IMR-90 (cell line): ENCODE measurements around the gene OTULINL. TPM values are rescaled to one million over a fixed set of nuclear protein-coding genes. Genes with fewer than 3 reads are reported as not detected.

Experiments
- ATAC-seq: fragments of 200-7000 bp; cut with Tn5 transposase; 2 replicates; pipeline ENCODE4 v1.9.1; 2020; ENCODE audit warnings: low read depth, mild to moderate bottlenecking, moderate library complexity
- BruUV-seq: library from RNA; stranded (reverse); fragments of 400-500 nt; replicated peaks from 2 replicates; lab custom pipeline; 2021; lab: Mats Ljungman, UMichigan
- CTCF ChIA-PET: fragments of 300-600 bp; formaldehyde crosslinking; extraction: SDS; loops from one replicate; lab custom pipeline; 2021; ENCODE audit warnings: antibody characterized with exemption; lab: Yijun Ruan, JAX
- POLR2A ChIA-PET: fragments of 300-600 bp; sonication (Branson Sonifier 250); formaldehyde crosslinking; loops from one replicate; lab custom pipeline; 2022; ENCODE audit warnings: antibody characterized with exemption; ENCODE audit not compliant: unreplicated experiment; lab: Charles Lee
- DNase-seq: peaks from one replicate; pipeline ENCODE4 v3.0.0; 2013
- H2AFZ ChIP-seq: replicated peaks from 2 replicates; pipeline ENCODE3; 2013; ENCODE audit warnings: low read length, mild to moderate bottlenecking; ENCODE audit not compliant: poor library complexity
- H2AK5ac ChIP-seq: 2 replicates; pipeline ENCODE4 v1.6.1; 2013; ENCODE audit warnings: low read depth, low read length, inconsistent platforms
- H2AK9ac ChIP-seq: replicated peaks from 2 replicates; pipeline ENCODE3; 2013; ENCODE audit warnings: mild to moderate bottlenecking, low read depth, low read length, moderate library complexity; ENCODE audit not compliant: poor library complexity
- H2BK120ac ChIP-seq: 2 replicates; pipeline ENCODE4 v1.6.1; 2013; ENCODE audit warnings: low read depth, low read length, inconsistent platforms
- H2BK15ac ChIP-seq: 3 replicates; pipeline ENCODE4 v1.6.1; 2013; ENCODE audit warnings: low read depth, low read length, inconsistent platforms
- H2BK20ac ChIP-seq: 2 replicates; pipeline ENCODE4 v1.6.1; 2013; ENCODE audit warnings: low read depth, mild to moderate bottlenecking, inconsistent platforms, low read length, moderate library complexity
- H2BK5ac ChIP-seq: 2 replicates; pipeline ENCODE4 v1.6.1; 2013; ENCODE audit warnings: mild to moderate bottlenecking, low read depth, low read length, inconsistent platforms; ENCODE audit not compliant: poor library complexity, severe bottlenecking
- H3K14ac ChIP-seq: replicated peaks from 2 replicates; pipeline ENCODE4 v1.6.1; 2013; ENCODE audit warnings: low read depth, low read length, inconsistent platforms
- H3K18ac ChIP-seq: 2 replicates; pipeline ENCODE4 v1.6.1; 2013; ENCODE audit warnings: low read depth, low read length, control low read depth
- H3K23ac ChIP-seq: 2 replicates; pipeline ENCODE4 v1.6.1; 2013; ENCODE audit warnings: low read depth, low read length, inconsistent platforms
- H3K27ac ChIP-seq: 2 replicates; pipeline ENCODE4 v1.5.1; 2013; ENCODE audit warnings: mild to moderate bottlenecking, control low read depth, low read length; ENCODE audit not compliant: insufficient read depth
- H3K27me3 ChIP-seq: 2 replicates; pipeline ENCODE4 v1.6.1; 2013; ENCODE audit warnings: low read length; ENCODE audit not compliant: control insufficient read depth, insufficient read depth
- H3K36me3 ChIP-seq: 2 replicates; pipeline ENCODE4 v1.6.1; 2013; ENCODE audit warnings: low read length, mixed read lengths; ENCODE audit not compliant: control insufficient read depth, insufficient read depth
- H3K4ac ChIP-seq: 2 replicates; pipeline ENCODE4 v1.6.1; 2013; ENCODE audit warnings: low read depth, low read length, inconsistent platforms
- H3K4me1 ChIP-seq: 2 replicates; pipeline ENCODE4 v1.6.1; 2013; ENCODE audit warnings: low read length, mixed read lengths; ENCODE audit not compliant: control insufficient read depth, insufficient read depth
- H3K4me2 ChIP-seq: 2 replicates; pipeline ENCODE4 v1.6.1; 2013; ENCODE audit warnings: low read depth, mild to moderate bottlenecking, control low read depth, low read length, moderate library complexity
- H3K4me3 ChIP-seq: 2 replicates; pipeline ENCODE4 v1.5.1; 2013; ENCODE audit warnings: low read depth, mild to moderate bottlenecking, control low read depth, low read length, moderate library complexity; ENCODE audit not compliant: insufficient read depth
- H3K56ac ChIP-seq: 2 replicates; pipeline ENCODE4 v1.6.1; 2013; ENCODE audit warnings: low read length, inconsistent platforms; ENCODE audit not compliant: insufficient read depth; ENCODE audit errors: extremely low read depth
- H3K79me1 ChIP-seq, 2 experiments: 2 replicates each; pipeline ENCODE4 v1.6.1; 2013; ENCODE audit warnings: low read length in 2 of 2, inconsistent platforms in 1 of 2, low read depth in 1 of 2
- H3K9ac ChIP-seq: 2 replicates; pipeline ENCODE4 v1.6.1; 2013; ENCODE audit warnings: low read depth, low read length, control low read depth
- H3K9me1 ChIP-seq: 2 replicates; pipeline ENCODE4 v1.6.1; 2013; ENCODE audit warnings: low read length, inconsistent platforms; ENCODE audit not compliant: insufficient read depth
- H3K9me3 ChIP-seq: 2 replicates; pipeline ENCODE4 v1.6.1; 2013; ENCODE audit warnings: low read length; ENCODE audit not compliant: control insufficient read depth, insufficient read depth
- H4K20me1 ChIP-seq: 2 replicates; pipeline ENCODE4 v1.6.1; 2013; ENCODE audit warnings: low read length, inconsistent platforms; ENCODE audit not compliant: insufficient read depth
- H4K5ac ChIP-seq: 2 replicates; pipeline ENCODE4 v1.6.1; 2013; ENCODE audit warnings: mild to moderate bottlenecking, low read depth, low read length, control low read depth
- H4K8ac ChIP-seq, 2 experiments: 2 replicates each; pipeline ENCODE4 v1.6.1; 2013; ENCODE audit warnings: low read depth in 2 of 2, low read length in 2 of 2, control low read depth in 1 of 2, inconsistent platforms in 1 of 2
- H4K91ac ChIP-seq: 2 replicates; pipeline ENCODE4 v1.6.1; 2013; ENCODE audit warnings: low read depth, low read length, inconsistent platforms; ENCODE audit not compliant: insufficient read depth
- BHLHE40 ChIP-seq: fragments of 150-350 bp; IDR thresholded peaks from 2 replicates; pipeline ENCODE4 v1.6.1; 2016; ENCODE audit warnings: mild to moderate bottlenecking, low read depth, low read length
- CEBPB ChIP-seq: IDR thresholded peaks from 2 replicates; pipeline ENCODE4 v1.6.1; 2012; ENCODE audit warnings: low read depth, low read length, improper control_type of control experiment
- CHD1 ChIP-seq: IDR thresholded peaks from 2 replicates; pipeline ENCODE4 v1.6.1; 2012; ENCODE audit warnings: low read depth, low read length, improper control_type of control experiment
- CTCF ChIP-seq: conservative IDR thresholded peaks from 2 replicates; pipeline ENCODE4 v1.5.1; 2012; ENCODE audit warnings: mild to moderate bottlenecking, low read depth, low read length, improper control_type of control experiment
- ELK1 ChIP-seq: fragments of 150-350 bp; IDR thresholded peaks from 2 replicates; pipeline ENCODE4 v1.6.1; 2016; ENCODE audit warnings: low read depth, mild to moderate bottlenecking, low read length, moderate library complexity, borderline replicate concordance
- FOS ChIP-seq: fragments of 150-350 bp; IDR thresholded peaks from 2 replicates; pipeline ENCODE4 v1.6.1; 2016; ENCODE audit warnings: low read depth, low read length
- MAFK ChIP-seq: IDR thresholded peaks from 2 replicates; pipeline ENCODE4 v1.6.1; 2012; ENCODE audit warnings: low read depth, low read length, improper control_type of control experiment
- MAZ ChIP-seq: IDR thresholded peaks from 2 replicates; pipeline ENCODE4 v1.6.1; 2012; ENCODE audit warnings: low read depth, mild to moderate bottlenecking, low read length, improper control_type of control experiment, moderate library complexity, borderline replicate concordance
- MXI1 ChIP-seq: IDR thresholded peaks from 2 replicates; pipeline ENCODE4 v1.6.1; 2012; ENCODE audit warnings: low read depth, mild to moderate bottlenecking, low read length, moderate library complexity, borderline replicate concordance
- NFE2L2 ChIP-seq: fragments of 150-350 bp; IDR thresholded peaks from 2 replicates; pipeline ENCODE4 v1.6.1; 2016; ENCODE audit warnings: low read depth, mild to moderate bottlenecking, low read length
- POLR2A ChIP-seq: IDR thresholded peaks from 2 replicates; pipeline ENCODE4 v1.6.1; 2012; ENCODE audit warnings: mild to moderate bottlenecking, low read depth, low read length
- RAD21 ChIP-seq: IDR thresholded peaks from 2 replicates; pipeline ENCODE4 v1.6.1; 2012; ENCODE audit warnings: low read length, improper control_type of control experiment
- RCOR1 ChIP-seq: IDR thresholded peaks from 2 replicates; pipeline ENCODE4 v1.6.1; 2012; ENCODE audit warnings: mild to moderate bottlenecking, low read length, improper control_type of control experiment; ENCODE audit not compliant: insufficient replicate concordance
- RFX5 ChIP-seq: IDR thresholded peaks from 2 replicates; pipeline ENCODE4 v1.8.0; 2012; ENCODE audit warnings: low read depth, mild to moderate bottlenecking, low read length, moderate library complexity
- SMC3 ChIP-seq: fragments of 150-350 bp; IDR thresholded peaks from 2 replicates; pipeline ENCODE4 v1.6.1; 2016; ENCODE audit warnings: low read depth, mild to moderate bottlenecking, antibody characterized with exemption, low read length, moderate library complexity
- USF2 ChIP-seq: fragments of 150-350 bp; IDR thresholded peaks from 2 replicates; pipeline ENCODE4 v1.6.1; 2017; ENCODE audit warnings: mild to moderate bottlenecking, antibody characterized with exemption, low read length, low read depth
- WGBS, 2 experiments: methylation state at CpG; one replicate each; pipeline versions ENCODE4 v1.1.5 to v1.1.7; 2013; ENCODE audit warnings: missing lambda C conversion rate in 2 of 2; ENCODE audit not compliant: insufficient read length in 1 of 2; ENCODE audit errors: extremely low coverage in 2 of 2; 5-methylcytosine and 5-hydroxymethylcytosine counted together
- dilution Hi-C: fragments of 300-500 bp; cut with HindIII; formaldehyde crosslinking; loops from one replicate; pipeline ENCODE4 v1.14.3; 2018; ENCODE audit warnings: low sequenced_read_pairs; ENCODE audit not compliant: unreplicated experiment
- in situ Hi-C: fragments of 300-500 bp; cut with MboI; formaldehyde crosslinking; loops from 3 replicates; pipeline ENCODE4 v1.14.3; 2019; ENCODE audit warnings: low sequenced_read_pairs, inconsistent platforms, mixed read lengths
- intact Hi-C: fragments of 100-400 bp; cut with micrococcal nuclease; formaldehyde crosslinking; loops from 2 replicates; pipeline ENCODE4 v1.10.0; 2022
- polyA plus RNA-seq, 3 experiments: library from polyadenylated mRNA; depleted of rRNA; stranded (reverse); fragments of >200 nt; gene quantifications; 2 replicates each; pipeline ENCODE4 v1.2.3, GENCODE V29; 2012; ENCODE audit warnings: low replicate concordance in 1 of 3
- total RNA-seq: library from RNA; depleted of rRNA; stranded (reverse); fragments of >200 nt; gene quantifications from 2 replicates; pipeline ENCODE4 v1.2.3, GENCODE V29; 2012

OTULINL gene
- total and polyA plus RNA-seq, 2 of the 4 experiments (the other 2 are of a cell fraction): 0.09 to 0.18 TPM

GRCh38 chr5:14591548-14591947 is 10.0 kb downstream of the OTULINL start:
- Histone ChIP-seq H3K27ac (no peak overlapping the region), H2BK5ac (no peak overlapping the region), H2AFZ (no peak overlapping the region), H3K4me3 (no peak overlapping the region), H4K20me1 (0 out of 2 replicates have a peak, but pooled peaks cover 3% of the 10 kb centered on the region), H2AK5ac (no peak overlapping the region), H3K18ac (no peak overlapping the region), H3K4me1 (no peaks in the 10 kb centered on the region), H2AK9ac (no peak overlapping the region), H2BK20ac (no peak overlapping the region), H3K27me3 (peaks cover 26% of the 10 kb centered on the region), H3K14ac (no peak overlapping the region), H4K91ac (no peak overlapping the region), H3K9ac (no peak overlapping the region), H3K4ac (no peak overlapping the region), H4K8ac (no peak overlapping the region), H3K56ac (no peak overlapping the region), H2BK120ac (no peak overlapping the region), H4K5ac (no peak overlapping the region), H3K9me1 (0 out of 2 replicates have a peak, but pooled peaks cover 2% of the 10 kb centered on the region), H3K4me2 (no peak overlapping the region), H2BK15ac (no peak overlapping the region), H3K9me3 (no peaks in the 10 kb centered on the region), H3K36me3 (no peaks in the 10 kb centered on the region), H3K79me1 (no peaks in the 10 kb centered on the region), H3K23ac (no peak overlapping the region)
- DNase-seq: peak; percentile 15
- no TSS peak for BruUV-seq
- no CpG with 5 or more reads among the region's 2 CpGs for WGBS, 2 experiments
- dilution Hi-C loops: no loop called here
- ATAC-seq: peak; percentile 29
- intact Hi-C loops: no loop called here
- CTCF ChIA-PET: no interaction called here
- TF ChIP-seq SMC3: no peak
- TF ChIP-seq NFE2L2: no peak
- no peak for TF ChIP-seq FOS
- TF ChIP-seq CHD1: no peak
- no peak for TF ChIP-seq RAD21
- TF ChIP-seq ELK1: no peak
- TF ChIP-seq RFX5: no peak
- no peak for TF ChIP-seq BHLHE40
- no peak for TF ChIP-seq USF2
- TF ChIP-seq MAFK: no peak
- no peak for TF ChIP-seq CTCF
- TF ChIP-seq RCOR1: no peak
- no peak for TF ChIP-seq MXI1
- TF ChIP-seq CEBPB: no peak
- TF ChIP-seq MAZ: no peak
- no peak for TF ChIP-seq POLR2A
- in situ Hi-C loops: no loop called here
- POLR2A ChIA-PET: no interaction called here
